H9 (cell line): ENCODE results near the gene FDPS. TPM values are rescaled to one million over a fixed set of nuclear protein-coding genes. Genes with fewer than 3 reads are reported as not detected.

Experiments used
- DNase-seq: peaks from one replicate; pipeline ENCODE4 v3.0.0-alpha.2; 2017
- H2AFZ ChIP-seq: one replicate; pipeline ENCODE4 v1.6.1; 2013; ENCODE audit warnings: mild to moderate bottlenecking, low read length, control low read depth, moderate library complexity
- H2AK5ac ChIP-seq: 2 replicates; pipeline ENCODE4 v1.6.1; 2013; ENCODE audit warnings: low read length, control low read depth, mixed read lengths; ENCODE audit not compliant: insufficient read length
- H2BK120ac ChIP-seq: one replicate; pipeline ENCODE4 v1.6.1; 2013; ENCODE audit warnings: low read depth, mild to moderate bottlenecking, low read length, control low read depth, inconsistent platforms; ENCODE audit not compliant: poor library complexity, severe bottlenecking
- H2BK12ac ChIP-seq: 2 replicates; pipeline ENCODE4 v1.6.1; 2013; ENCODE audit warnings: low read length, control low read depth, mixed read lengths, low read depth; ENCODE audit not compliant: insufficient read length
- H2BK15ac ChIP-seq: 2 replicates; pipeline ENCODE4 v1.6.1; 2013; ENCODE audit warnings: low read depth, low read length, control low read depth
- H2BK20ac ChIP-seq: one replicate; pipeline ENCODE4 v1.6.1; 2013; ENCODE audit warnings: low read depth, mild to moderate bottlenecking, low read length, control low read depth, inconsistent platforms; ENCODE audit not compliant: poor library complexity, severe bottlenecking
- H2BK5ac ChIP-seq: 2 replicates; pipeline ENCODE4 v1.6.1; 2013; ENCODE audit warnings: low read length, control low read depth, mixed read lengths; ENCODE audit not compliant: insufficient read length
- H3K14ac ChIP-seq: 2 replicates; pipeline ENCODE4 v1.6.1; 2013; ENCODE audit warnings: low read length, control low read depth; ENCODE audit not compliant: insufficient read depth
- H3K18ac ChIP-seq: 2 replicates; pipeline ENCODE4 v1.6.1; 2013; ENCODE audit warnings: low read depth, mild to moderate bottlenecking, mixed read lengths, low read length, control low read depth; ENCODE audit not compliant: insufficient read length
- H3K23ac ChIP-seq: 2 replicates; pipeline ENCODE4 v1.6.1; 2013; ENCODE audit warnings: low read length, control low read depth, mixed read lengths, low read depth; ENCODE audit not compliant: insufficient read length
- H3K23me2 ChIP-seq: 2 replicates; pipeline ENCODE4 v1.6.1; 2013; ENCODE audit warnings: low read depth, mild to moderate bottlenecking, mixed read lengths, low read length, control low read depth; ENCODE audit not compliant: insufficient read length, poor library complexity, severe bottlenecking
- H3K27ac ChIP-seq: 2 replicates; pipeline ENCODE4 v1.5.1; 2013; ENCODE audit warnings: low read length, control low read depth, mixed read lengths, low read depth; ENCODE audit not compliant: insufficient read length
- H3K27me3 ChIP-seq: 2 replicates; pipeline ENCODE4 v1.6.1; 2013; ENCODE audit warnings: low read length, control low read depth, inconsistent platforms; ENCODE audit not compliant: insufficient read depth
- H3K4ac ChIP-seq: 2 replicates; pipeline ENCODE4 v1.6.1; 2013; ENCODE audit warnings: low read depth, mild to moderate bottlenecking, control low read depth, inconsistent platforms, low read length, moderate library complexity
- H3K4me1 ChIP-seq: 2 replicates; pipeline ENCODE4 v1.6.1; 2013; ENCODE audit warnings: low read length, control low read depth, inconsistent platforms; ENCODE audit not compliant: insufficient read depth
- H3K4me2 ChIP-seq: 2 replicates; pipeline ENCODE4 v1.6.1; 2013; ENCODE audit warnings: low read length, control low read depth, mixed read lengths; ENCODE audit not compliant: insufficient read length, insufficient read depth
- H3K56ac ChIP-seq: 2 replicates; pipeline ENCODE4 v1.6.1; 2013; ENCODE audit warnings: low read depth, mild to moderate bottlenecking, mixed read lengths, low read length, control low read depth; ENCODE audit not compliant: insufficient read length
- H3K79me1 ChIP-seq: 2 replicates; pipeline ENCODE4 v1.6.1; 2013; ENCODE audit warnings: low read depth, mild to moderate bottlenecking, moderate library complexity, low read length, control low read depth, inconsistent platforms; ENCODE audit not compliant: insufficient read depth, poor library complexity, severe bottlenecking
- H3K79me2 ChIP-seq: 2 replicates; pipeline ENCODE4 v1.6.1; 2013; ENCODE audit warnings: low read length, control low read depth, inconsistent platforms; ENCODE audit not compliant: insufficient read depth
- H3K9ac ChIP-seq: 2 replicates; pipeline ENCODE4 v1.6.1; 2013; ENCODE audit warnings: low read length, control low read depth, mixed read lengths; ENCODE audit not compliant: insufficient read length; ENCODE audit errors: extremely low read depth
- H3K9me3 ChIP-seq: one replicate; pipeline ENCODE4 v1.6.1; 2013; ENCODE audit warnings: low read depth, low read length, inconsistent platforms; ENCODE audit not compliant: control insufficient read depth
- H3T11ph ChIP-seq: one replicate; pipeline ENCODE4 v1.6.1; 2013; ENCODE audit warnings: mild to moderate bottlenecking, low read length, control low read depth, inconsistent platforms
- H4K20me1 ChIP-seq: one replicate; pipeline ENCODE4 v1.6.1; 2013; ENCODE audit not compliant: control insufficient read depth, insufficient read length, insufficient read depth
- H4K5ac ChIP-seq: 2 replicates; pipeline ENCODE4 v1.6.1; 2013; ENCODE audit warnings: low read depth, mild to moderate bottlenecking, mixed read lengths, low read length, control low read depth; ENCODE audit not compliant: insufficient read length
- H4K8ac ChIP-seq: replicated peaks from 2 replicates; pipeline ENCODE4 v1.6.1; 2013; ENCODE audit warnings: low read length, control low read depth, mixed read lengths, low read depth; ENCODE audit not compliant: insufficient read length
- H4K91ac ChIP-seq: 2 replicates; pipeline ENCODE4 v1.6.1; 2013; ENCODE audit warnings: low read depth, mild to moderate bottlenecking, moderate library complexity, mixed read lengths, low read length, control low read depth; ENCODE audit not compliant: insufficient read length
- H3K27ac Mint-ChIP-seq, 3 experiments: 2 replicates in 2 of 3; 3 replicates in 1 of 3; pipeline ENCODE4 v1.8.0; 2020 to 2021; ENCODE audit warnings: mixed read lengths in 3 of 3, mild to moderate bottlenecking in 1 of 3, moderate library complexity in 1 of 3
- H3K27me3 Mint-ChIP-seq: 2 replicates; pipeline ENCODE4 v1.8.0; 2021; ENCODE audit warnings: low read depth, mild to moderate bottlenecking, moderate library complexity, mixed read lengths
- H3K36me3 Mint-ChIP-seq, 3 experiments: 2 replicates in 2 of 3; 3 replicates in 1 of 3; pipeline ENCODE4 v1.8.0; 2020 to 2021; ENCODE audit warnings: low read depth in 3 of 3, mixed read lengths in 3 of 3; ENCODE audit not compliant: insufficient read depth in 1 of 3
- H3K4me1 Mint-ChIP-seq, 2 experiments: 2 replicates each; pipeline ENCODE4 v1.8.0; 2020; ENCODE audit warnings: mixed read lengths in 2 of 2
- H3K4me3 Mint-ChIP-seq, 2 experiments: 2 replicates in 1 of 2; 3 replicates in 1 of 2; pipeline ENCODE4 v1.8.0; 2020 to 2021; ENCODE audit warnings: mild to moderate bottlenecking in 2 of 2, mixed read lengths in 2 of 2, moderate library complexity in 1 of 2
- H3K9me3 Mint-ChIP-seq, 2 experiments: 2 replicates in 1 of 2; 3 replicates in 1 of 2; pipeline ENCODE4 v1.8.0; 2020; ENCODE audit warnings: mild to moderate bottlenecking in 2 of 2, mixed read lengths in 2 of 2, moderate library complexity in 1 of 2
- WGBS: extraction: QIAGEN DNeasy Blood & Tissue Kit; methylation state at CpG from one replicate; pipeline ENCODE4 v1.1.7; 2013; ENCODE audit warnings: missing lambda C conversion rate, low lambda C conversion rate, mixed read lengths; ENCODE audit not compliant: insufficient read length; ENCODE audit errors: extremely low coverage; 5-methylcytosine and 5-hydroxymethylcytosine counted together
- total RNA-seq: library from RNA; stranded (reverse); gene quantifications from 2 replicates; pipeline ENCODE4 v1.2.1, GENCODE V29; 2021
- TF ChIP-seq, protein P1 (sequence below): fragments of 200-600 bp; sonication (generic); conservative IDR thresholded peaks from 3 replicates; pipeline ENCODE4 v1.8.0; 2021; ENCODE audit warnings: antibody characterized with exemption, mild to moderate bottlenecking

FDPS gene
- total RNA-seq, 1 experiment from 2014 or later: 273 TPM

GRCh38 chr1:155321639-155322503 lies 13.2 kb downstream of the FDPS start:
- H3K4me3 Mint-ChIP-seq: peak overlapping the region; percentile 86 to 93
- H3K27me3 Mint-ChIP-seq: no peaks in the 10 kb centered on the region; the same call in none of the 2 replicates
- peaks cover 2% of the 10 kb centered on the region; the same call in 1 of the 2 replicates for H3K4me1 ChIP-seq
- H3K14ac ChIP-seq: no peak overlapping the region; the same call in 1 of the 2 replicates
- H2BK5ac ChIP-seq: no peak overlapping the region
- peaks cover 11 to 34% (median 27%) of the 10 kb centered on the region in 3 experiments; a peak in 6 of 7 replicates for H3K36me3 Mint-ChIP-seq
- H4K91ac ChIP-seq: no peak overlapping the region
- peak; percentile 48 for DNase-seq
- H3K23ac ChIP-seq: no peak overlapping the region
- H3K23me2 ChIP-seq: peaks cover 31% of the 10 kb centered on the region
- no peak overlapping the region for H3K18ac ChIP-seq
- H3K9me3 Mint-ChIP-seq: no peaks in the 10 kb centered on the region
- H3K27ac ChIP-seq: no peak overlapping the region
- H3K9ac ChIP-seq: no peak overlapping the region
- peak overlapping the region in 1 of 3 experiments; percentile 59; a peak in 1 of 7 replicates for H3K27ac Mint-ChIP-seq
- H4K8ac ChIP-seq: no peak overlapping the region
- no peak overlapping the region for H3T11ph ChIP-seq
- no peak overlapping the region for H2AFZ ChIP-seq
- WGBS: no CpG with 5 or more reads among the region's 27 CpGs
- H2BK12ac ChIP-seq: no peak overlapping the region
- H2BK20ac ChIP-seq: no peak overlapping the region
- H4K20me1 ChIP-seq: no peaks in the 10 kb centered on the region
- no peak overlapping the region for H2BK120ac ChIP-seq
- H4K5ac ChIP-seq: no peak overlapping the region
- H3K79me1 ChIP-seq: no peaks in the 10 kb centered on the region
- no peak overlapping the region for H3K56ac ChIP-seq
- H3K27me3 ChIP-seq: no peaks in the 10 kb centered on the region
- H3K4ac ChIP-seq: no peak overlapping the region
- peaks cover 40 to 42% of the 10 kb centered on the region in 2 experiments for H3K4me1 Mint-ChIP-seq
- H3K9me3 ChIP-seq: no peaks in the 10 kb centered on the region
- no peaks in the 10 kb centered on the region for H3K79me2 ChIP-seq
- peak overlapping the region; percentile 68 for H3K4me2 ChIP-seq
- no peak overlapping the region for H2AK5ac ChIP-seq
- TF ChIP-seq, protein P1, sequence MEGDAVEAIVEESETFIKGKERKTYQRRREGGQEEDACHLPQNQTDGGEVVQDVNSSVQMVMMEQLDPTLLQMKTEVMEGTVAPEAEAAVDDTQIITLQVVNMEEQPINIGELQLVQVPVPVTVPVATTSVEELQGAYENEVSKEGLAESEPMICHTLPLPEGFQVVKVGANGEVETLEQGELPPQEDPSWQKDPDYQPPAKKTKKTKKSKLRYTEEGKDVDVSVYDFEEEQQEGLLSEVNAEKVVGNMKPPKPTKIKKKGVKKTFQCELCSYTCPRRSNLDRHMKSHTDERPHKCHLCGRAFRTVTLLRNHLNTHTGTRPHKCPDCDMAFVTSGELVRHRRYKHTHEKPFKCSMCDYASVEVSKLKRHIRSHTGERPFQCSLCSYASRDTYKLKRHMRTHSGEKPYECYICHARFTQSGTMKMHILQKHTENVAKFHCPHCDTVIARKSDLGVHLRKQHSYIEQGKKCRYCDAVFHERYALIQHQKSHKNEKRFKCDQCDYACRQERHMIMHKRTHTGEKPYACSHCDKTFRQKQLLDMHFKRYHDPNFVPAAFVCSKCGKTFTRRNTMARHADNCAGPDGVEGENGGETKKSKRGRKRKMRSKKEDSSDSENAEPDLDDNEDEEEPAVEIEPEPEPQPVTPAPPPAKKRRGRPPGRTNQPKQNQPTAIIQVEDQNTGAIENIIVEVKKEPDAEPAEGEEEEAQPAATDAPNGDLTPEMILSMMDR: no peak
- no peak overlapping the region for H2BK15ac ChIP-seq
